Measurements from ENCODE around the gene HPSE2.

DNA sequence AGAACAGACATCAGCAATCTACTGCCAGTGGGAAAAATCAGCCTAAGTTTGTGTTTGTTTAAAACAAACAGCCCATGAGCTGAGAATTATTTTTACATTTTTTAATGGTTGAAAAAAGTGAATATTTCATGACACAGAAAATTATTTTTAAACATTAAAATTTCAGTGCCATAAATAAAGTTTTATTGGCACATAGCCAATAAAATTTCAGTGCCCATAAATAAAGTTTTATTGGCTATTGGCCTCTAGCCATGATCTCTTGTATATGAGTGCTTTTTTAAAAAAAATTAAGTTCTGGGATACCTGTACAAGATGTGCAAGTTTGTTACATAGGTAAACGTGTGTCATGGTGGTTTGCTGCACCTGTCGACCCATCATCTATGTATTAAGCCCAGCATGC lies 305.9 kb downstream of the HPSE2 start:
- TF ChIP-seq POLR2AphosphoS5 (IDR thresholded peaks at IDR 0.05), result no peak
- no peak for TF ChIP-seq CTCF (IDR thresholded peaks at IDR 0.05)

Measured in esophagus muscularis mucosa (tissue), 3 donors.